Kidney (tissue), 14 donors: ENCODE measurements around the gene ATP1B3. TPM values are rescaled to one million over a fixed set of nuclear protein-coding genes. Genes with fewer than 3 reads are reported as not detected.

Experiments
- DNase-seq, 5 donors: peaks; one replicate each; pipeline ENCODE4 v3.0.0-alpha.2; 2013 to 2020
- FAIRE-seq: peaks from 2 replicates; lab custom pipeline; 2012; peaks lifted over from hg19 to GRCh38; lab: Jason Lieb, UNC
- H3K27ac ChIP-seq, 2 donors: one replicate each; pipeline ENCODE4 v1.7.0; 2013; ENCODE audit warnings: low read depth in 2 of 2, low read length in 2 of 2, inconsistent platforms in 1 of 2
- H3K27me3 ChIP-seq: one replicate; pipeline ENCODE4 v1.7.1; 2013; ENCODE audit warnings: low read length, inconsistent platforms; ENCODE audit not compliant: control insufficient read depth, insufficient read depth
- H3K36me3 ChIP-seq, 3 donors: one replicate each; pipeline versions ENCODE4 v1.7.0 to v1.7.1; 2013; ENCODE audit warnings: low read length in 3 of 3, control low read depth in 1 of 3, inconsistent platforms in 1 of 3; ENCODE audit not compliant: insufficient read depth in 3 of 3, control insufficient read depth in 2 of 3
- H3K4me1 ChIP-seq, 3 donors: one replicate each; pipeline versions ENCODE4 v1.7.0 to v1.7.1; 2013; ENCODE audit warnings: low read length in 3 of 3, inconsistent platforms in 1 of 3, low read depth in 1 of 3; ENCODE audit not compliant: control insufficient read depth in 2 of 3, insufficient read depth in 2 of 3
- H3K4me3 ChIP-seq, 3 donors: one replicate each; pipeline versions ENCODE4 v1.7.0 to v1.8.1; 2013; ENCODE audit warnings: low read length in 3 of 3, control low read depth in 1 of 3, inconsistent platforms in 1 of 3
- H3K9ac ChIP-seq, 3 donors: one replicate each; pipeline versions ENCODE4 v1.7.0 to v1.7.1; 2013; ENCODE audit warnings: low read length in 3 of 3, control low read depth in 1 of 3, inconsistent platforms in 1 of 3
- H3K9me3 ChIP-seq, 3 donors: one replicate each; pipeline versions ENCODE4 v1.7.0 to v1.7.1; 2013; ENCODE audit warnings: low read length in 3 of 3, control low read depth in 1 of 3, inconsistent platforms in 1 of 3; ENCODE audit not compliant: control insufficient read depth in 2 of 3, insufficient read depth in 1 of 3
- intact Hi-C: fragments of 100-400 bp; cut with DNase I; formaldehyde crosslinking; loops from one replicate; pipeline ENCODE4 v1.11.1; 2022
- polyA plus RNA-seq: library from polyadenylated mRNA; stranded (reverse); fragments of 350-450 nt; fragmentation: Illumina TruSeq; extraction: RNeasy Lipid Tissue Mini Kit (QIAGEN cat#74804); gene quantifications from one replicate; pipeline ENCODE4 v1.2.3, GENCODE V29; 2014; ENCODE audit warnings: low read depth, low replicate concordance; ENCODE audit not compliant: insufficient read depth
- total RNA-seq: library from RNA; stranded (reverse); fragmentation: NEBNext Ultra II Directional; extraction: Animal tissue kit (Norgen Biotek cat#: 25700); gene quantifications from one replicate; pipeline ENCODE4 v1.2.1, GENCODE V29; 2021
- TF ChIP-seq, protein P1 (sequence below): IDR thresholded peaks from 3 replicates; pipeline ENCODE4 v1.5.1; 2012; ENCODE audit warnings: mild to moderate bottlenecking, moderate library complexity, borderline replicate concordance; ENCODE audit not compliant: insufficient read depth; ENCODE audit errors: extremely low read depth
- donor health status: control.
- donor health status: control.
- donor health status: control.
- donor health status: control.
- donor health status: control.
- donor health status: DM: yes; HTN: yes; CAD: no.
- donor health status: Normal renal cell carcinoma (clear cell type).

Gene ATP1B3
- total and polyA plus RNA-seq, 2 donors from 2014 or later = 110 to 195 TPM

- H3K9me3 ChIP-seq = peaks cover 0 to 4% (median 0%) of the 10 kb centered on the region in 3 donors
- peak; percentile 90 to 94 (median 92) for DNase-seq
- TF ChIP-seq, protein P1, sequence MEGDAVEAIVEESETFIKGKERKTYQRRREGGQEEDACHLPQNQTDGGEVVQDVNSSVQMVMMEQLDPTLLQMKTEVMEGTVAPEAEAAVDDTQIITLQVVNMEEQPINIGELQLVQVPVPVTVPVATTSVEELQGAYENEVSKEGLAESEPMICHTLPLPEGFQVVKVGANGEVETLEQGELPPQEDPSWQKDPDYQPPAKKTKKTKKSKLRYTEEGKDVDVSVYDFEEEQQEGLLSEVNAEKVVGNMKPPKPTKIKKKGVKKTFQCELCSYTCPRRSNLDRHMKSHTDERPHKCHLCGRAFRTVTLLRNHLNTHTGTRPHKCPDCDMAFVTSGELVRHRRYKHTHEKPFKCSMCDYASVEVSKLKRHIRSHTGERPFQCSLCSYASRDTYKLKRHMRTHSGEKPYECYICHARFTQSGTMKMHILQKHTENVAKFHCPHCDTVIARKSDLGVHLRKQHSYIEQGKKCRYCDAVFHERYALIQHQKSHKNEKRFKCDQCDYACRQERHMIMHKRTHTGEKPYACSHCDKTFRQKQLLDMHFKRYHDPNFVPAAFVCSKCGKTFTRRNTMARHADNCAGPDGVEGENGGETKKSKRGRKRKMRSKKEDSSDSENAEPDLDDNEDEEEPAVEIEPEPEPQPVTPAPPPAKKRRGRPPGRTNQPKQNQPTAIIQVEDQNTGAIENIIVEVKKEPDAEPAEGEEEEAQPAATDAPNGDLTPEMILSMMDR = peak; percentile 74
- H3K36me3 ChIP-seq = no peaks in the 10 kb centered on the region
- intact Hi-C loops = no loop called here
- H3K4me1 ChIP-seq = no peaks in the 10 kb centered on the region
- H3K4me3 ChIP-seq = peak overlapping the region; percentile 75 to 83 (median 80)
- peak overlapping the region; percentile 97 to 99 for H3K27ac ChIP-seq
- no peaks in the 10 kb centered on the region for H3K27me3 ChIP-seq
- FAIRE-seq = peak; percentile 41
- H3K9ac ChIP-seq = peak overlapping the region; percentile 81 to 98 (median 82)
Observed at GRCh38 chr3:141875374-141875892, 1.0 kb upstream of the ATP1B3 start.

DNA sequence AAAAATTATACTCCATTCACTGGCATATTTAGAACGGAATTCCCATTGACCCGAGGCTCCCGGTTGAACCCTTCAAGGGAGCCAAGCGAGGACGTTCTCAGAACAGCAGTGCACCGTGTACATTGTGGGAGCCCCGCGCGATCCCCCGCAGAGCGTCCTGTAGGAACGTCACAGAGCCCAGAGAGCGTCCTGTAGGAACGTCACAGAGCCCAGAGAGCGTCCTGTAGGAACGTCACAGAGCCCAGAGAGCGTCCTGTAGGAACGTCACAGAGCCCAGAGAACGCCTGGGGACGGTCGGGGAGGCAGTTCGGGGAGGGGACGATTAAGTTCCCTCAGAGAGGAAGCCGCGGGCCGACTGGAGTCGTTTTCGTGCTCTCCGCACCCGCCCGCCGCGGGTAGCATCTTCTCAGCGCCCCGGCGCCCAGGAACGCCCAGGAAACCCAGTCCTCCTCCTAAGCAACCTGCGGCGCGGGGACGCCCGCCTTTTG lies 506 bp upstream of the ATP1B3 start:
- H3K27ac ChIP-seq = peak overlapping the region; percentile 97 to 99
- peak overlapping the region; percentile 75 to 83 (median 80) for H3K4me3 ChIP-seq
- intact Hi-C loops = no loop called here
- TF ChIP-seq, protein P1 = no peak
- no peaks in the 10 kb centered on the region for H3K9me3 ChIP-seq
- peak in 1 of 5 donors; percentile 87 for DNase-seq
- no peaks in the 10 kb centered on the region for H3K4me1 ChIP-seq
- no peaks in the 10 kb centered on the region for H3K36me3 ChIP-seq
- no peak for FAIRE-seq
- H3K27me3 ChIP-seq = no peaks in the 10 kb centered on the region
- H3K9ac ChIP-seq = peak overlapping the region; percentile 81 to 98 (median 82)

GRCh38 chr3:141876891-141877621 lies 613 bp downstream of the ATP1B3 start:
- DNase-seq (peak; percentile 60 to 86 (median 72)), FAIRE-seq (no peak)
- H3K9me3 ChIP-seq = no peaks in the 10 kb centered on the region
- peak overlapping the region; percentile 96 to 98 for H3K27ac ChIP-seq
- no peaks in the 10 kb centered on the region for H3K36me3 ChIP-seq
- TF ChIP-seq, protein P1 = no peak
- peak overlapping the region; percentile 71 to 85 (median 78) for H3K4me3 ChIP-seq
- H3K27me3 ChIP-seq = no peaks in the 10 kb centered on the region
- peaks cover 0 to 4% (median 0%) of the 10 kb centered on the region in 3 donors for H3K4me1 ChIP-seq
- peak overlapping the region; percentile 69 to 75 (median 74) for H3K9ac ChIP-seq
- intact Hi-C loops = no loop called here
